ENCODE measurements around the gene JAM3.
"Not testable (repeated sequence)": the region's sequence is repeated elsewhere in the genome, so short reads cannot be mapped to it uniquely, and the experiment has no call there.

JAM3 gene

DNA sequence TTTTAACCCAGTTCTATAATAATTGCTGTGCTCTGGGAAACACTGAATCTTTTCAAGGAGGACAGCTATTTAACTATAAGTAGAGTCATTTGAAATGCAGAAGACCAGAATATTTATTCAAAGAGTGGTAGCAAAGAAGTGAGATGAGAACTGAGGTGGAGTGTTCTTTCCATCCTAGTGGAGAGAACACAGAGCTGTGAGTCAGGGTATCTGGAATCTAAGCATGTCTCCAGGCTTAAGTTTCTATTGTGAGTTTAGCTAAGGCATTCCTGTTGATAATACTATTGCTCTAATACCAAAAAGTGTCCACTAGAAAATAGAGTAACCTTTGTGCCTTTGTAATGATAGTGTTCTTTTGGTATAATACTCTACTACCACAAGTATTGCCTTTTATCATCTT, 32.4 kb downstream of the JAM3 start:
- TF ChIP-seq, protein P1, sequence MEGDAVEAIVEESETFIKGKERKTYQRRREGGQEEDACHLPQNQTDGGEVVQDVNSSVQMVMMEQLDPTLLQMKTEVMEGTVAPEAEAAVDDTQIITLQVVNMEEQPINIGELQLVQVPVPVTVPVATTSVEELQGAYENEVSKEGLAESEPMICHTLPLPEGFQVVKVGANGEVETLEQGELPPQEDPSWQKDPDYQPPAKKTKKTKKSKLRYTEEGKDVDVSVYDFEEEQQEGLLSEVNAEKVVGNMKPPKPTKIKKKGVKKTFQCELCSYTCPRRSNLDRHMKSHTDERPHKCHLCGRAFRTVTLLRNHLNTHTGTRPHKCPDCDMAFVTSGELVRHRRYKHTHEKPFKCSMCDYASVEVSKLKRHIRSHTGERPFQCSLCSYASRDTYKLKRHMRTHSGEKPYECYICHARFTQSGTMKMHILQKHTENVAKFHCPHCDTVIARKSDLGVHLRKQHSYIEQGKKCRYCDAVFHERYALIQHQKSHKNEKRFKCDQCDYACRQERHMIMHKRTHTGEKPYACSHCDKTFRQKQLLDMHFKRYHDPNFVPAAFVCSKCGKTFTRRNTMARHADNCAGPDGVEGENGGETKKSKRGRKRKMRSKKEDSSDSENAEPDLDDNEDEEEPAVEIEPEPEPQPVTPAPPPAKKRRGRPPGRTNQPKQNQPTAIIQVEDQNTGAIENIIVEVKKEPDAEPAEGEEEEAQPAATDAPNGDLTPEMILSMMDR (IDR thresholded peaks at IDR 0.05), result no peak
- Mint-ChIP-seq H3K36me3 (ENCODE audit: low read depth) (peaks cover 84% of the 10 kb centered on the region), H3K4me1 (no peaks in the 10 kb centered on the region), H3K9me3 (peaks cover 79% of the 10 kb centered on the region), H3K27ac (no peak overlapping the region), H3K27me3 (ENCODE audit: low read depth, poor library complexity) (peaks cover 7% of the 10 kb centered on the region), H3K4me3 (no peak overlapping the region)
- no peak for DNase-seq

DNA sequence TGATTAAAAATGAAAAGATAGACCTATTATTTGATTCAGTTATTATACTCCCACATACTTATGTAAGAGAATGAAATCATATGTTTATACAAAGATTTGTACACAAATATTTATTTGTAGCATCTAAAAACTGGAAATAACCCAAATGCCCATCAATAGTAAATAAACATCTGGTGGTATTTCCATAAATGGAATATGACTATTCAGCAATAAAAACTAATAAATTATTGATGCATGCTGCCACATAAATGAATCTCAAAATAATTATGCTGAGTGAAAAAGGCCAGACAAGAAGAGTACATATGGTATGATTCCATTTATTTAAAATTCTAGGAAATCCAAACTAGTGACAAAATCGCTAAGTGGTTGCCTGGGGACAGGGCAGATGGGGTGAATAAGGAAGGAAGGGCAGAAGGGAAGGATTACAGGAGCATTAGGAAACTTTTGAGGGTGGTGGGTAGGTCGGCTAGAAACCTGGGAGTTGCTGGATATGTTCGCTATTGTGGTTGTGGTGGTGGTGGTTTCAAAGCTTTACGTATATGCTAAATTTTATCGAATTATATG, 41.5 kb downstream of the JAM3 start:
- H3K9me3 Mint-ChIP-seq, result peaks cover 80% of the 10 kb centered on the region
- no peak for DNase-seq
- peaks cover 76% of the 10 kb centered on the region for H3K36me3 Mint-ChIP-seq (ENCODE audit: low read depth)
- H3K27me3 Mint-ChIP-seq (ENCODE audit: low read depth, poor library complexity), result peaks cover 3% of the 10 kb centered on the region
- no peaks in the 10 kb centered on the region for H3K4me1 Mint-ChIP-seq
- H3K4me3 Mint-ChIP-seq, result no peak overlapping the region
- TF ChIP-seq, protein P1 (IDR thresholded peaks at IDR 0.05), result no peak
- H3K27ac Mint-ChIP-seq, result no peak overlapping the region

DNA sequence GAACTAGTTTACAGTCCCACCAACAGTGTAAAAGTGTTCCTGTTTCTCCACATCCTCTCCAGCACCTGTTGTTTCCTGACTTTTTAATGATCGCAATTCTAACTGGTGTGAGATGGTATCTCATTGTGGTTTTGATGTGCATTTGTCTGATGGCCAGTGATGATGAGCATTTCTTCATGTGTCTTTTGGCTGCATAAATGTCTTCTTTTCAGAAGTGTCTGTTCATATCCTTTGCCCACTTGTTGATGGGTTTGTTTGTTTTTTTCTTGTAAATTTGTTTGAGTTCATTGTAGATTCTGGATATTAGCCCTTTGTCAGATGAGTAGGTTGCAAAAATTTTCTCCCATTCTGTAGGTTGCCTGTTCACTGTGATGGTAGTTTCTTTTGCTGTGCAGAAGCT, 44.9 kb downstream of the JAM3 start:
- H3K4me3 Mint-ChIP-seq; DNase-seq; H3K27ac Mint-ChIP-seq; H3K4me1 Mint-ChIP-seq; H3K27me3 Mint-ChIP-seq (ENCODE audit: low read depth, poor library complexity): not testable (repeated sequence)
- Mint-ChIP-seq H3K36me3 (ENCODE audit: low read depth) (peaks cover 61% of the 10 kb centered on the region), H3K9me3 (peaks cover 53% of the 10 kb centered on the region)

DNA sequence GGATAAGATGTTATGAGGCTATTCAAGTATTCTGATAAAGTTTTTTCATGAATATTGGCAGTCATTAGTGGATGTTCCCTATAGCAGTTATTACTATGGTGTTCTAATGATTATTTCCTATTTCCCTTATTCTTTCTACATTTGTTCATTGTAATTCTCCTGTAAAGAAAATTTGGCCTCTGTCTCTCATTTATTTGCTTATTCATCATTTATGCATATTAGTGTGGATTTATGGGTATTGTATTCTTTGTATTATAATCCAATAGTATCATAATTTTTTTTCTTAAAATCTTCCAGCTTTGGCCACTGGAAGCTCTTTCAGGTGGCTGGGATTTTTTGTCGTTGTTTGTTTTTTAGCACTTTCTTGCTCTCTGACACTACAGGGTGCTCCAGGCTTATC, 47.3 kb downstream of the JAM3 start:
- peaks cover 1% of the 10 kb centered on the region for H3K27me3 Mint-ChIP-seq (ENCODE audit: low read depth, poor library complexity)
- peaks cover 13% of the 10 kb centered on the region for H3K4me1 Mint-ChIP-seq
- peaks cover 39% of the 10 kb centered on the region for H3K36me3 Mint-ChIP-seq (ENCODE audit: low read depth)
- H3K4me3 Mint-ChIP-seq, result no peak overlapping the region
- peaks cover 33% of the 10 kb centered on the region for H3K9me3 Mint-ChIP-seq
- TF ChIP-seq, protein P1 (IDR thresholded peaks at IDR 0.05), result no peak
- no peak overlapping the region for H3K27ac Mint-ChIP-seq
- DNase-seq, result no peak

DNA sequence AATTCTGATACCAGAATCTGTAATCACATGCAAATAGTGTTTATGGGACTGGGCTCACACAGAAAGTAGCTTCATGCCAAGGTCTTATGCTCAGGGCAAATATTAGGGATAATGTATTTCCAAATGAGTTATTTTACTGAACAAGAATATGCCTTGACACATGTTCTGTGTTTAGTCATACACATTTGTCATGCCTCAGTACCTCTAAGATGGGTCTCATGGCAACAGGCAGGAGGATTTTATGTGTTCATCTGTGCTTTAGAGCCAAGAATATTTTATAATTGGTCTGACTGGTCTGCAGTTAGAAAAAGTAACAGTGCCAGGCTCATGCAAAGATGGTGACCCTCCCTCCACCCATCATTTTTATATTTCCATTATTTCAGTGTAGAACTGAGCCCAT, 49.1 kb downstream of the JAM3 start:
- H3K9me3 Mint-ChIP-seq, result peaks cover 15% of the 10 kb centered on the region
- TF ChIP-seq, protein P1 (IDR thresholded peaks at IDR 0.05), result no peak
- H3K4me1 Mint-ChIP-seq, result peaks cover 14% of the 10 kb centered on the region
- H3K27ac Mint-ChIP-seq, result no peak overlapping the region
- peaks cover 21% of the 10 kb centered on the region for H3K36me3 Mint-ChIP-seq (ENCODE audit: low read depth)
- H3K27me3 Mint-ChIP-seq (ENCODE audit: low read depth, poor library complexity), result peaks cover 4% of the 10 kb centered on the region
- H3K4me3 Mint-ChIP-seq, result no peak overlapping the region
- no peak for DNase-seq

DNA sequence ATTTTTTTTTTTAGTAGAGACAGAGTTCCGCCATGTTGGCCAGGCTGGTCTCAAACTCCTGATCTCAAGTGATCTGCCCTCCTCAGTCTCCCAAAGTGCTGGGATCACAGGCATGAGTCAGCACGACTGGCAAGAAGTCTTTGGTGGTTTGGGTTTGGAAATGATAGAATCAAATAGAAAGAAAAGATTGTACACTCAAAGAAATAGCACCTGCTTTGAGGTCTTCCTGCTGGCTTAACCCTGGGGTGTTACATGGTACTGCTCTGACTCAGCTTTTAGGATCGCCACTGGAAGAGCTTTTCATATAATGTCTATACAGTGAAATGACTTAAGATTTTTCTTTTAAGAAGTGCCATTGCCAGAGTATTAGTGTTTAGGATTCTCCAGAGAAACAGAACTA, 50.2 kb downstream of the JAM3 start:
- no peak overlapping the region for H3K27ac Mint-ChIP-seq
- no peak for DNase-seq
- H3K27me3 Mint-ChIP-seq (ENCODE audit: low read depth, poor library complexity), result peaks cover 14% of the 10 kb centered on the region
- H3K9me3 Mint-ChIP-seq, result peaks cover 11% of the 10 kb centered on the region
- peaks cover 18% of the 10 kb centered on the region for H3K36me3 Mint-ChIP-seq (ENCODE audit: low read depth)
- TF ChIP-seq, protein P1 (IDR thresholded peaks at IDR 0.05), result no peak
- H3K4me1 Mint-ChIP-seq, result peaks cover 18% of the 10 kb centered on the region
- H3K4me3 Mint-ChIP-seq, result no peak overlapping the region

Data from nephron progenitor cell (in vitro differentiated cells).